Neuronal stem cell (in vitro differentiated cells): Measurements from ENCODE around the gene SLC25A6.

Source experiments
- DNase-seq: peaks from one replicate; pipeline ENCODE4 v3.0.0-alpha.2; 2013; ENCODE audit warnings: low spot score
- H2AFZ ChIP-seq: one replicate; pipeline ENCODE4 v1.6.1; 2013; ENCODE audit warnings: mild to moderate bottlenecking, low read length, inconsistent platforms
- H2AK5ac ChIP-seq: 2 replicates; pipeline ENCODE4 v1.6.1; 2013; ENCODE audit warnings: low read depth, mild to moderate bottlenecking, inconsistent platforms, low read length, moderate library complexity, mixed read lengths
- H2BK120ac ChIP-seq: 2 replicates; pipeline ENCODE4 v1.6.1; 2013; ENCODE audit warnings: low read depth, mild to moderate bottlenecking, inconsistent platforms, low read length, moderate library complexity, mixed read lengths
- H2BK12ac ChIP-seq: one replicate; pipeline ENCODE4 v1.6.1; 2013; ENCODE audit warnings: low read length, inconsistent platforms
- H2BK15ac ChIP-seq: 2 replicates; pipeline ENCODE4 v1.6.1; 2013; ENCODE audit warnings: mild to moderate bottlenecking, low read length, inconsistent platforms, mixed read lengths
- H2BK5ac ChIP-seq: one replicate; pipeline ENCODE4 v1.6.1; 2013; ENCODE audit warnings: inconsistent platforms, mild to moderate bottlenecking, low read length, moderate library complexity
- H3K14ac ChIP-seq: one replicate; pipeline ENCODE4 v1.6.1; 2013; ENCODE audit warnings: low read length, inconsistent platforms
- H3K18ac ChIP-seq: 2 replicates; pipeline ENCODE4 v1.6.1; 2013; ENCODE audit warnings: low read length, inconsistent platforms
- H3K23ac ChIP-seq: 2 replicates; pipeline ENCODE4 v1.6.1; 2013; ENCODE audit warnings: low read depth, mild to moderate bottlenecking, mixed read lengths, low read length, inconsistent platforms; ENCODE audit not compliant: poor library complexity
- H3K27ac ChIP-seq: replicated peaks from 3 replicates; pipeline ENCODE4 v1.5.1; 2013; ENCODE audit warnings: low read length, inconsistent platforms
- H3K27me3 ChIP-seq, 3 experiments: 2 replicates each; pipeline ENCODE4 v1.6.1; 2013; ENCODE audit warnings: low read length in 3 of 3, mild to moderate bottlenecking in 2 of 3, inconsistent platforms in 1 of 3, low read depth in 1 of 3, mixed read lengths in 1 of 3, moderate library complexity in 1 of 3; ENCODE audit not compliant: control insufficient read depth in 3 of 3, insufficient read depth in 3 of 3
- H3K36me3 ChIP-seq, 2 donors: replicated peaks in 1 of 2; 2 replicates each; pipeline ENCODE4 v1.6.1; 2013; ENCODE audit warnings: low read length in 2 of 2; ENCODE audit not compliant: control insufficient read depth in 2 of 2, insufficient read depth in 2 of 2
- H3K4ac ChIP-seq: 2 replicates; pipeline ENCODE4 v1.6.1; 2013; ENCODE audit warnings: inconsistent platforms, mild to moderate bottlenecking, low read length, moderate library complexity
- H3K4me1 ChIP-seq, 2 donors: 1 replicate in 1 of 2; 2 replicates in 1 of 2; pipeline ENCODE4 v1.6.1; 2013; ENCODE audit warnings: low read length in 2 of 2, low read depth in 1 of 2; ENCODE audit not compliant: control insufficient read depth in 2 of 2, insufficient read depth in 1 of 2
- H3K4me2 ChIP-seq: one replicate; pipeline ENCODE4 v1.6.1; 2013; ENCODE audit warnings: mild to moderate bottlenecking, low read length, inconsistent platforms; ENCODE audit not compliant: insufficient read depth, poor library complexity, severe bottlenecking
- H3K4me3 ChIP-seq, 2 donors: 2 replicates each; pipeline ENCODE4 v1.5.1; 2013; ENCODE audit warnings: low read length in 2 of 2, mild to moderate bottlenecking in 2 of 2, inconsistent platforms in 1 of 2, moderate library complexity in 1 of 2
- H3K79me1 ChIP-seq: one replicate; pipeline ENCODE4 v1.6.1; 2013; ENCODE audit warnings: low read depth, mild to moderate bottlenecking, inconsistent platforms, low read length, moderate library complexity
- H3K9ac ChIP-seq: one replicate; pipeline ENCODE4 v1.6.1; 2013; ENCODE audit warnings: mild to moderate bottlenecking, low read depth, low read length, inconsistent platforms; ENCODE audit not compliant: poor library complexity
- H3K9me3 ChIP-seq, 2 donors: replicated peaks in 1 of 2; 2 replicates each; pipeline versions ENCODE3 to v1.6.1; 2013; ENCODE audit warnings: low read length in 2 of 2, mild to moderate bottlenecking in 2 of 2, inconsistent platforms in 1 of 2, low read depth in 1 of 2, mixed read lengths in 1 of 2, moderate library complexity in 1 of 2; ENCODE audit not compliant: control insufficient read depth in 2 of 2, insufficient read depth in 1 of 2
- H4K8ac ChIP-seq: one replicate; pipeline ENCODE4 v1.6.1; 2013; ENCODE audit warnings: low read depth, mild to moderate bottlenecking, inconsistent platforms, low read length, moderate library complexity
- H4K91ac ChIP-seq: one replicate; pipeline ENCODE4 v1.6.1; 2013; ENCODE audit warnings: low read length, low read depth, mild to moderate bottlenecking, inconsistent platforms; ENCODE audit not compliant: poor library complexity
- WGBS, 2 donors: extraction: QIAGEN DNeasy Blood & Tissue Kit; methylation state at CpG; one replicate each; pipeline ENCODE4 v1.1.7; 2013; ENCODE audit warnings: missing lambda C conversion rate in 2 of 2, mixed read lengths in 1 of 2; ENCODE audit not compliant: insufficient read length in 2 of 2, insufficient replicate concordance in 1 of 2; ENCODE audit errors: extremely low coverage in 2 of 2; 5-methylcytosine and 5-hydroxymethylcytosine counted together

Gene SLC25A6

DNA sequence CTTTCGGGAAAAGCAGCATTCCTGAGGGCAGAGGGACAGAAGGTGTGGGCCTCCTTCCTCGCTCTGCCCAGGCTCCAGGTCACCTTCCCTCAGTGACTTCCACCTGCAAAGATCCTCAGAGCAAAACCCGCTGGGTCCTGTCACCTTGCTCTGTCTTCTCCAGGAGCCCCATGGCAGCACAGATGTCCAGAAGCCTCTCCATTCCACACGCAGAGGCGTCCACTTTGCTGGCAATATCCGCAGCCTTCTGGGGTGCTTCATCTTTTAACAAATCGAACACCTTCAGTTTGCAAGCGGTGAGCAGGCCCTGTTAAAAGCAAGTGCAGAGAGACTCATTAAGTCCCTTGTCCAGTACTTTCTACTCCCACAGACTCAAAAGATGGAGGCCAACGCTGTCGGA, 33.5 kb upstream of the SLC25A6 start:
- Histone ChIP-seq H4K91ac (no peak overlapping the region), H3K23ac (no peak overlapping the region), H2BK120ac (no peak overlapping the region), H3K9me3 (peaks cover 28 to 31% of the 10 kb centered on the region in 2 donors), H3K4ac (no peak overlapping the region), H3K14ac (no peak overlapping the region), H3K27ac (no peak overlapping the region), H2AK5ac (peak overlapping the region; percentile 18), H3K9ac (no peak overlapping the region), H3K27me3 (peaks cover 0 to 2% (median 0%) of the 10 kb centered on the region in 3 experiments), H3K4me1 (no peaks in the 10 kb centered on the region), H2BK15ac (no peak overlapping the region), H2BK12ac (no peak overlapping the region), H3K4me3 (no peak overlapping the region), H3K18ac (no peak overlapping the region), H3K36me3 (peaks cover 48 to 75% of the 10 kb centered on the region in 2 donors), H3K79me1 (peaks cover 2% of the 10 kb centered on the region), H2BK5ac (no peak overlapping the region), H2AFZ (no peak overlapping the region), H3K4me2 (no peak overlapping the region), H4K8ac (no peak overlapping the region)
- WGBS, 2 donors: no CpG with 5 or more reads among the region's 10 CpGs
- DNase-seq: no peak

DNA sequence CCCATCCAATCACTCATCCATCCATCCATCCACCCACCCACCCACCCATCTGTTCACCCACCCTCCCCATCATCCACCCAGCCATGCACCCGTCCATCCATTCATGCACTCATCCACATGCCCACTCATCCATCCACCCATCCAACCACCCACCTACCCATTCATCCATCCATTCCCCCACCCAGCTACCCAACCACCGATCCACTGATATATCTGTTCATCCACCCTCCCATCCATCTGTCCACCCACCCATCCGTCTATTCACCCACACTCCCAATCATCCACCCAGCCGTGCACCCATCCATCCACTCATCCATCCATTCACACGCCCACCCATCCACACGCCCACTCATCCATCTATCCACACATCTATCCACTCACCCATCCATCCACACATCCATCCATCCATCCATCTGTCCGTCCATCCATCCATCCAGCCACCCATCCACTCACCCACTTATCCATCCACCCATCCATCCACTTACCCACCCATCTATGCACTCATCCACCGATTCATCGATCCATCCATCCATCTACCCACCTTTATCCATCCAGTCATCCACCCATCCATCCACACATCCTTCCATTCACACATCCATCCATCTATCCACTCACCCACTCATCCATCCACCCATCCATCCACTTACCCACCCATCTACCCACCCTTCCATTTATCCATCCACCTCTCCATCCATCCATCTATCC, 32.4 kb upstream of the SLC25A6 start:
- Histone ChIP-seq H3K4me1 (no peaks in the 10 kb centered on the region), H3K4ac (no peak overlapping the region), H3K4me2 (no peak overlapping the region), H3K27me3 (peaks cover 0 to 2% (median 0%) of the 10 kb centered on the region in 3 experiments), H2BK15ac (no peak overlapping the region), H2BK120ac (no peak overlapping the region), H2AFZ (no peak overlapping the region), H3K4me3 (no peak overlapping the region), H2BK5ac (no peak overlapping the region), H3K9ac (no peak overlapping the region), H3K18ac (no peak overlapping the region), H3K9me3 (peaks cover 28 to 31% of the 10 kb centered on the region in 2 donors), H3K79me1 (peaks cover 2% of the 10 kb centered on the region), H2AK5ac (no peak overlapping the region), H4K8ac (no peak overlapping the region), H4K91ac (no peak overlapping the region), H3K23ac (no peak overlapping the region), H3K27ac (no peak overlapping the region), H3K36me3 (peaks cover 48 to 80% of the 10 kb centered on the region in 2 donors), H3K14ac (peak overlapping the region; percentile 17), H2BK12ac (no peak overlapping the region)
- 100% methylated on average over 2 of the region's 9 CpGs; no CpG with 5 or more reads in 1 of the 2 donors for WGBS, 2 donors
- DNase-seq: no peak

DNA sequence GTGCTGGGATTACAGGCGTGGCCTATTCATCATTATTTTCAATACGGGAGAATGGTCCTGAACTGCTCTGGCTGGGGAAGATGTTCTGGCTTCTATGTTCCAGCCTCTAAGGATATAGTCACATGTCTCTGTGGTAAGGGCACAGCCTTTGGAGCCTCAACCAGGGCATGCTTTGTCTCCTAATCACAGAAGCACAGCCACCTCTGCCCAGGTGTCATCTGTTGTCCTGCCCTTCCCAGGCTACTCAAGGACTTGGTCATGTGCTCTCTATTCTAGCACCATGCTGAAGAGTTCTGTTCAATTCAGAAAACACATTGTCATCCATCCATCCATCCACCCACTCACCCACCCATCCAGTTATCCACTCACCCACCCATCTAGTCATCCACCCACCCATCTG, 31.3 kb upstream of the SLC25A6 start:
- H3K36me3 ChIP-seq: peaks cover 57 to 90% of the 10 kb centered on the region in 2 donors
- whole genome bisulfite sequencing, 2 donors: no CpG with 5 or more reads among the region's 2 CpGs
- H2BK12ac ChIP-seq: no peak overlapping the region

DNA sequence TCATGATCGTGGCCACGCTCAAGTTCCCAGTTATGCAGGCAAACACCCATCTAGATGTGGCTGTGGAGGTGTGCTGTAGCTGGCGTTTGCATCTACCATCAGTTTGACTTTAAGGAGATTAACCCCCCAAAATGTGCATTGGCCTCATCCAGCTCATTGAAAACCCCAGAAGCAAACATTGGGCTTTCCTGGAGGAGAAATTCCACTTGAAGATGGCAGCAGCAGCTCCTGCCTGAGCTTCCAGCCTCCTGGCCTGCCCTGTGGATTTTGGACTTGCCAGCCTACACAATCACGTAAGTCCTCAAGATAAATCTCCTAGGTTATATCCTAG, 30.2 kb upstream of the SLC25A6 start:
- Histone ChIP-seq H3K4me2 (no peak overlapping the region), H4K91ac (no peak overlapping the region), H3K23ac (no peak overlapping the region), H3K27ac (no peak overlapping the region), H3K9me3 (peaks cover 31 to 42% of the 10 kb centered on the region in 2 donors), H3K4ac (no peak overlapping the region), H4K8ac (no peak overlapping the region), H2BK12ac (no peak overlapping the region), H2AFZ (no peak overlapping the region), H3K36me3 (peaks cover 62 to 92% of the 10 kb centered on the region in 2 donors), H3K27me3 (peaks cover 0 to 2% (median 0%) of the 10 kb centered on the region in 3 experiments), H3K9ac (no peak overlapping the region), H3K14ac (no peak overlapping the region), H3K79me1 (no peaks in the 10 kb centered on the region), H2AK5ac (no peak overlapping the region), H2BK5ac (no peak overlapping the region), H3K4me1 (no peaks in the 10 kb centered on the region), H3K4me3 (no peak overlapping the region), H2BK15ac (no peak overlapping the region), H3K18ac (no peak overlapping the region), H2BK120ac (no peak overlapping the region)
- no peak for DNase-seq
- no CpG with 5 or more reads among the region's 4 CpGs for WGBS, 2 donors

More for the DNA sequence above, 31.3 kb upstream of the SLC25A6 start:
- Histone ChIP-seq H2AK5ac (no peak overlapping the region), H3K14ac (no peak overlapping the region), H3K9ac (no peak overlapping the region), H3K4me3 (no peak overlapping the region), H3K4me2 (no peak overlapping the region), H3K4ac (no peak overlapping the region), H2AFZ (no peak overlapping the region), H4K91ac (no peak overlapping the region), H3K23ac (no peak overlapping the region), H3K27ac (no peak overlapping the region), H3K18ac (no peak overlapping the region), H3K9me3 (peaks cover 30 to 38% of the 10 kb centered on the region in 2 donors), H2BK120ac (no peak overlapping the region), H3K79me1 (peaks cover 2% of the 10 kb centered on the region), H2BK5ac (no peak overlapping the region), H3K4me1 (no peaks in the 10 kb centered on the region), H4K8ac (no peak overlapping the region), H3K27me3 (peaks cover 0 to 2% (median 0%) of the 10 kb centered on the region in 3 experiments), H2BK15ac (no peak overlapping the region)
- no peak for DNase-seq
